ENCODE results near the gene PEX14.

Gene PEX14

GRCh38 chr1:10530756-10531495 lies 56.2 kb downstream of the PEX14 start:
- H3K4me3 ChIP-seq (ENCODE audit: control insufficient read depth, low read depth, low read length), result no peak overlapping the region
- no peak for DNase-seq (ENCODE audit: low read depth)
- no peak for TF ChIP-seq CTCF (IDR thresholded peaks at IDR 0.05; ENCODE audit: control insufficient read depth, insufficient read depth, low read depth, low read length, missing control alignments)

GRCh38 chr1:10532362-10532761 lies 57.6 kb downstream of the PEX14 start:
- no peak overlapping the region for H3K4me3 ChIP-seq (ENCODE audit: control insufficient read depth, low read depth, low read length)
- DNase-seq (ENCODE audit: low read depth), result no peak
- TF ChIP-seq CTCF (IDR thresholded peaks at IDR 0.05; ENCODE audit: control insufficient read depth, insufficient read depth, low read depth, low read length, missing control alignments), result no peak

GRCh38 chr1:10534519-10534918 lies 59.8 kb downstream of the PEX14 start:
- H3K4me3 ChIP-seq (ENCODE audit: control insufficient read depth, low read depth, low read length), result no peak overlapping the region
- DNase-seq (ENCODE audit: low read depth), result no peak
- no peak for TF ChIP-seq CTCF (IDR thresholded peaks at IDR 0.05; ENCODE audit: control insufficient read depth, insufficient read depth, low read depth, low read length, missing control alignments)

- no peak overlapping the region for H3K4me3 ChIP-seq (ENCODE audit: control insufficient read depth, low read depth, low read length)
- DNase-seq (ENCODE audit: low read depth), result no peak
- no peak for TF ChIP-seq CTCF (IDR thresholded peaks at IDR 0.05; ENCODE audit: control insufficient read depth, insufficient read depth, low read depth, low read length, missing control alignments)
Observed at GRCh38 chr1:10536133-10536770, 61.5 kb downstream of the PEX14 start.

- TF ChIP-seq CTCF (IDR thresholded peaks at IDR 0.05; ENCODE audit: control insufficient read depth, insufficient read depth, low read depth, low read length, missing control alignments), result no peak
- no peak for DNase-seq (ENCODE audit: low read depth)
- no peak overlapping the region for H3K4me3 ChIP-seq (ENCODE audit: control insufficient read depth, low read depth, low read length)
Observed at GRCh38 chr1:10537082-10537766, 62.5 kb downstream of the PEX14 start.

GRCh38 chr1:10538646-10539355 lies 64.1 kb downstream of the PEX14 start:
- H3K4me3 ChIP-seq (ENCODE audit: control insufficient read depth, low read depth, low read length), result no peak overlapping the region
- no peak for DNase-seq (ENCODE audit: low read depth)
- no peak for TF ChIP-seq CTCF (IDR thresholded peaks at IDR 0.05; ENCODE audit: control insufficient read depth, insufficient read depth, low read depth, low read length, missing control alignments)

Measured in AG09309 (cell line).